Kidney epithelial cell (primary cell): ENCODE results near the gene SKAP2. TPM values are rescaled to one million over a fixed set of nuclear protein-coding genes. Genes with fewer than 3 reads are reported as not detected.

ENCODE experiments used
- DNase-seq: peaks from one replicate; pipeline ENCODE4 v3.0.0-alpha.2; 2010; ENCODE audit warnings: low read depth
- H3K27me3 ChIP-seq: 2 replicates; pipeline ENCODE4 v1.6.0; 2011; ENCODE audit warnings: low read length; ENCODE audit not compliant: control insufficient read depth, insufficient read depth
- H3K36me3 ChIP-seq: 2 replicates; pipeline ENCODE4 v1.5.1; 2011; ENCODE audit warnings: low read length; ENCODE audit not compliant: control insufficient read depth, insufficient read depth
- H3K4me3 ChIP-seq: 2 replicates; pipeline ENCODE4 v1.5.1; 2011; ENCODE audit warnings: low read depth, mild to moderate bottlenecking, control low read depth, low read length
- total RNA-seq: library from RNA; depleted of rRNA; stranded (reverse); fragments of >200 nt; gene quantifications from 2 replicates; pipeline ENCODE4 v1.2.3, GENCODE V29; 2015
- TF ChIP-seq, protein P1 (sequence below): IDR thresholded peaks from 2 replicates; pipeline ENCODE4 v1.5.1; 2011; ENCODE audit warnings: mild to moderate bottlenecking, moderate library complexity, low read length, control low read depth, inconsistent platforms; ENCODE audit not compliant: insufficient read depth, poor library complexity, severe bottlenecking

Gene SKAP2
- total RNA-seq, 1 donor from 2014 or later, result 35.6 TPM

DNA sequence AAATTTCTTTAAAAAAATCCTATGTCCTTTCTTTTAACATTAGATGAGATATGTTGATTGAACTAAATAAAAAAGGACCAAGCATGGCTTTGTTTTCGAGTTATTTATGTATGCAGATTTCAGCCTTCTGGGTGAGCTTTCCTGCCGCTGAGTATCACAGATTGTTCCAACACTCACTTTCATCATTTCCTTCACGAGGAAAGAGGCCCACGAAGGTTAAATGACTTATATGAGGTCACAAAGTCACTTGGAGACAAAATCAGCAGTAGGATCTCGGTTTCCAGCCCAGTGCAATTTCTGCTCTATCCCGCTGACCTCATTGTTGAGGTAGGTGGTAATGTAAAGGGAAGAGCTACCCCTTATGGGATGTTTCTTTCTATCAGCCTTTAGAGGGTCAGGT lies 226.8 kb downstream of the SKAP2 start:
- no peaks in the 10 kb centered on the region for H3K27me3 ChIP-seq
- TF ChIP-seq, protein P1, sequence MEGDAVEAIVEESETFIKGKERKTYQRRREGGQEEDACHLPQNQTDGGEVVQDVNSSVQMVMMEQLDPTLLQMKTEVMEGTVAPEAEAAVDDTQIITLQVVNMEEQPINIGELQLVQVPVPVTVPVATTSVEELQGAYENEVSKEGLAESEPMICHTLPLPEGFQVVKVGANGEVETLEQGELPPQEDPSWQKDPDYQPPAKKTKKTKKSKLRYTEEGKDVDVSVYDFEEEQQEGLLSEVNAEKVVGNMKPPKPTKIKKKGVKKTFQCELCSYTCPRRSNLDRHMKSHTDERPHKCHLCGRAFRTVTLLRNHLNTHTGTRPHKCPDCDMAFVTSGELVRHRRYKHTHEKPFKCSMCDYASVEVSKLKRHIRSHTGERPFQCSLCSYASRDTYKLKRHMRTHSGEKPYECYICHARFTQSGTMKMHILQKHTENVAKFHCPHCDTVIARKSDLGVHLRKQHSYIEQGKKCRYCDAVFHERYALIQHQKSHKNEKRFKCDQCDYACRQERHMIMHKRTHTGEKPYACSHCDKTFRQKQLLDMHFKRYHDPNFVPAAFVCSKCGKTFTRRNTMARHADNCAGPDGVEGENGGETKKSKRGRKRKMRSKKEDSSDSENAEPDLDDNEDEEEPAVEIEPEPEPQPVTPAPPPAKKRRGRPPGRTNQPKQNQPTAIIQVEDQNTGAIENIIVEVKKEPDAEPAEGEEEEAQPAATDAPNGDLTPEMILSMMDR, result no peak

GRCh38 chr7:26636808-26637207 lies 227.6 kb downstream of the SKAP2 start:
- Histone ChIP-seq H3K27me3 (no peaks in the 10 kb centered on the region), H3K36me3 (no peaks in the 10 kb centered on the region), H3K4me3 (no peak overlapping the region)
- no peak for DNase-seq
- TF ChIP-seq, protein P1, result no peak

More for the DNA sequence above, 226.8 kb downstream of the SKAP2 start:
- no peak overlapping the region for H3K4me3 ChIP-seq
- no peak for DNase-seq
- no peaks in the 10 kb centered on the region for H3K36me3 ChIP-seq

GRCh38 chr7:26633557-26633956 lies 230.8 kb downstream of the SKAP2 start:
- no peak overlapping the region for H3K4me3 ChIP-seq
- no peak for DNase-seq
- TF ChIP-seq, protein P1, result no peak
- H3K36me3 ChIP-seq, result no peaks in the 10 kb centered on the region
- no peaks in the 10 kb centered on the region for H3K27me3 ChIP-seq

DNA sequence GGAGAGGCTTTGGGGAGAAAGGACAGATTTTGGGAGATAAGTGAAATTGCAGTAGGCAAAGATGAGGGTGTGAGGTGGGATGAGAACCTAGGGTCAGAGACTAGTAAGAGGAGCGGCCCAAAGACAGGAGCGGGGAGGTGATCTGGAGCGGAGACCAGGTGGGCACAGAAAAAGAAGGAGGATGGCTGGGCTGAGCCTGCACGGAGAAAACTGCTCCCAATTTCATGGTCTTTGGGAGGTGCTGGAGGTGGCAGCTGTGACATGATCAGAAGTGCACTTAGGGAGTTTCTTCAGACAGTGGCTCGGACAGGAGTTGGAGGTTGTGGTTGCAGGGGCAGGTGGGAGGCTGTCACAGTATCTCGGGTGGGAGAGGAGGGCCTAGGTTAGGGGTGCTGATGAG lies 232.8 kb downstream of the SKAP2 start:
- no peak for DNase-seq
- Histone ChIP-seq H3K27me3 (peaks cover 2% of the 10 kb centered on the region), H3K4me3 (no peak overlapping the region), H3K36me3 (no peaks in the 10 kb centered on the region)
- TF ChIP-seq, protein P1, result no peak

DNA sequence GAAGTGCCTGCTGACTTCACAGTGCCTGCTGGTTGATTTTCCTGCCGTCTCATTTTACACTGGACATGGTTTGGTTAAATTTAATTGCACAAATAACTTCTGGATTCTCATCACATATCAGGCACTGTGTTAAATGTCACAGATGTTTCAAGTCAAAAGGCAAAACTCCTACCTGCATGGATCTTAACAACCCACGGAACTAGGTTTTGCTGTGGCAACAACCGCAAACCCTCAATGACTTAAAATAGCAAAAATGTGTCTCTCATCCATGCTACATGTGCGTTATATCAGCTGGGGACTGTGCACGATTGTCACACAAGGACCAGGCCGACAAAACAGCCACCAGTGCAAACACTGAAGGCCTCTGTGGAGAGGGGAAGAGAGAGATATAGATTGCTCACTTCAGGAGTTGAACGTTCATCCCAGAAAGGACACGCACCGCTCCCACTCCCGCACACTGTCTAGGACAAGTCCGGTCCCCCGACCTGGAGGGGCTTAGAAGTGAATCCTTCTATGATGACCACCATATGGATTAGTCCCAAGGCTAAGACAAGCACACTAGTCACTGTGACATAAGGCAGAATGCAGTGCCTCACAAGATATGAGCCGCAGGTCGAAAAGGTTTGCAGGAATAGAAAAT lies 233.3 kb downstream of the SKAP2 start:
- no peak for DNase-seq
- Histone ChIP-seq H3K4me3 (no peak overlapping the region), H3K27me3 (peaks cover 2% of the 10 kb centered on the region), H3K36me3 (no peaks in the 10 kb centered on the region)
- TF ChIP-seq, protein P1, result no peak

GRCh38 chr7:26630361-26630760 lies 234.0 kb downstream of the SKAP2 start:
- TF ChIP-seq, protein P1, result no peak
- Histone ChIP-seq H3K36me3 (no peaks in the 10 kb centered on the region), H3K4me3 (no peak overlapping the region), H3K27me3 (peaks cover 2% of the 10 kb centered on the region)
- DNase-seq, result no peak
